Testis (tissue), 3 donors: Measurements from ENCODE around the gene ZNF581. TPM values are rescaled to one million over a fixed set of nuclear protein-coding genes. Genes with fewer than 3 reads are reported as not detected.

Source experiments
- DNase-seq: peaks from one replicate; pipeline ENCODE4 v3.0.0-alpha.2; 2019
- H3K27ac ChIP-seq, 2 donors: fragments of 200-600 bp; sonication (generic); one replicate each; pipeline ENCODE4 v1.5.1; 2019
- H3K27me3 ChIP-seq: fragments of 200-600 bp; sonication (generic); one replicate; pipeline ENCODE4 v1.5.1; 2019
- H3K36me3 ChIP-seq: fragments of 200-600 bp; sonication (generic); one replicate; pipeline ENCODE4 v1.5.1; 2017; ENCODE audit warnings: low read depth; ENCODE audit errors: missing control alignments
- H3K4me1 ChIP-seq: fragments of 200-600 bp; sonication (generic); one replicate; pipeline ENCODE4 v1.5.1; 2019
- H3K4me3 ChIP-seq, 2 donors: fragments of 200-600 bp; sonication (generic); one replicate each; pipeline ENCODE4 v1.5.1; 2017 to 2019
- H3K9me3 ChIP-seq: fragments of 200-600 bp; sonication (generic); one replicate; pipeline ENCODE4 v1.5.1; 2017
- CTCF ChIP-seq, 3 experiments: fragments of 450-650 bp in 2 of 3; fragments of 200-600 bp in 1 of 3; sonication (generic) in 1 of 3; IDR thresholded peaks; one replicate each; pipeline ENCODE4 v1.5.1; 2016 to 2019; ENCODE audit warnings: antibody characterized with exemption in 3 of 3, mild to moderate bottlenecking in 2 of 3, moderate library complexity in 1 of 3
- POLR2A ChIP-seq: fragments of 450-650 bp; IDR thresholded peaks from one replicate; pipeline ENCODE4 v1.6.1; 2017; ENCODE audit warnings: antibody characterized with exemption, mild to moderate bottlenecking, moderate library complexity
- WGBS, 2 donors: methylation state at CpG; one replicate each; pipeline ENCODE4 v1.1.5; 2018; 5-methylcytosine and 5-hydroxymethylcytosine counted together
- intact Hi-C: fragments of 100-400 bp; cut with DNase I; formaldehyde crosslinking; loops from one replicate; pipeline ENCODE4 v1.15.1; 2023; ENCODE audit warnings: low total_unique reads
- polyA plus RNA-seq: library from polyadenylated mRNA; stranded (reverse); fragments of 350-450 nt; fragmentation: Illumina TruSeq; extraction: RNeasy Lipid Tissue Mini Kit (QIAGEN cat#74804); gene quantifications from one replicate; pipeline ENCODE4 v1.2.3, GENCODE V29; 2014; ENCODE audit warnings: low read depth, low replicate concordance; ENCODE audit not compliant: insufficient read depth
- total RNA-seq, 2 donors: library from RNA; depleted of rRNA; stranded (reverse); fragments of >200 nt; gene quantifications; one replicate each; pipeline ENCODE4 v1.2.3, GENCODE V29; 2016

Gene ZNF581
- total and polyA plus RNA-seq, 3 donors from 2014 or later: 17.3 to 31.2 (median 18.4) TPM

DNA sequence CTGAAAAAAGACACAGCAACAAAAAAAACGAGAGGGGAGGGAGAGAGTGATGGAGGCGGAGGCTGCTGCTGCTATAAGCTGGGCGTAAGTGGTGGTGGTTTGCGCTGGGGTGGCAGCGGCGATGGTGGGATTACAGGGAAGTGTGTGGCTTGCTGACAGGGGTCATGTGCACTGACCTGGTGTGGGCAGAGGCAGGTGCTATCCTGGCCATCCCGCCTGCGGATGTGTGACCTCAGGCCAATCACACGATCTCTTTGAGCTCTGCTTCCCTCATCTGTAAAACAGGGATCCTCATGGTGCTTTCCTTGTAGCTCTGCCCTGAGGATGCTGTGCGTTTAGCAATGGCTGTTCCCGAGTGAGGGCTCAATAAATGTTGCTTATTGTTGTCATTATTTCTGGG lies 5.9 kb upstream of the ZNF581 start:
- 74 to 82% methylated on average over 11 of the region's 11 CpGs for WGBS, 2 donors
- no peak overlapping the region for H3K4me3 ChIP-seq
- no peaks in the 10 kb centered on the region for H3K36me3 ChIP-seq
- TF ChIP-seq POLR2A (no peak), CTCF (IDR thresholded peaks at IDR 0.05) (no peak)
- no peaks in the 10 kb centered on the region for H3K9me3 ChIP-seq
- H3K27me3 ChIP-seq: no peaks in the 10 kb centered on the region
- no peak for DNase-seq
- H3K4me1 ChIP-seq: peaks cover 33% of the 10 kb centered on the region
- intact Hi-C loops: no loop called here
- H3K27ac ChIP-seq: no peak overlapping the region

- 69 to 76% methylated on average over 6 of the region's 6 CpGs for WGBS, 2 donors
Observed at GRCh38 chr19:55638864-55639359, 4.5 kb upstream of the ZNF581 start.

DNA sequence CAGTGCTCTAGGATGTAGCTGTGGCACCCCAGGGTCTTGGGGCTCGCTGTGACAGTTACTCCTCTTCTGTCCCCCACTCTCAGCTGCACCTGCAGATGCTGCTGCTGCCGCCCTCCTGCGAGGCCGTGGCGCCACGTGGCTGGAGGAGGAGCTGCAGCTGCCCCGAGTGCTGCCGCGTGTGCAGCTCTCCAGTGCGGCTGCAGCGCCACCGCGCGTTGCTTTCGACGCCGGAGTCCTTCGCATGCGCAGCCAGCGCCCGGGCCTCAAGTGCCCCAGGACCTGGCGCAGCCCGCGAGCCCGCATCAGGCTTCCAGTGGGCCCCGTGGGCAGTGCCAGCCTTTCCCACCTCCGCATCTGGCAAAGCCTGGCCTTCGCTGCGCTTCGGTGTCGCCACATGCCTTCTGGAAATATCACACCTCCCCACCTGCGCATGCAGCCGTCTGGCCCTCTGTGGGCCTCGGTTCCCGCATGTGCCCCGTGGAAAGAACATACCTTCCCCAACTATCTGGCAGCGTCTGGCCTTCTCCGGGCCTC lies 3.3 kb upstream of the ZNF581 start:
- WGBS, 2 donors: 2 to 4% methylated on average over 8 to 38 of the region's 38 CpGs
- Histone ChIP-seq H3K9me3 (no peaks in the 10 kb centered on the region), H3K27ac (peak overlapping the region; percentile 76 to 93), H3K27me3 (no peaks in the 10 kb centered on the region), H3K4me3 (peak overlapping the region; percentile 95 to 96), H3K36me3 (no peaks in the 10 kb centered on the region), H3K4me1 (peaks cover 42% of the 10 kb centered on the region)
- intact Hi-C loops: no loop called here
- peak; percentile 61 for DNase-seq
- TF ChIP-seq CTCF (IDR thresholded peaks at IDR 0.05) (peak; percentile 29 to 43 (median 29)), POLR2A (no peak)

More at GRCh38 chr19:55638864-55639359, 4.5 kb upstream of the ZNF581 start:
- intact Hi-C loops: no loop called here
- Histone ChIP-seq H3K4me1 (peaks cover 35% of the 10 kb centered on the region), H3K4me3 (no peak overlapping the region), H3K27ac (no peak overlapping the region), H3K27me3 (no peaks in the 10 kb centered on the region), H3K9me3 (no peaks in the 10 kb centered on the region), H3K36me3 (no peaks in the 10 kb centered on the region)
- no peak for DNase-seq
- TF ChIP-seq CTCF (IDR thresholded peaks at IDR 0.05) (no peak), POLR2A (no peak)

DNA sequence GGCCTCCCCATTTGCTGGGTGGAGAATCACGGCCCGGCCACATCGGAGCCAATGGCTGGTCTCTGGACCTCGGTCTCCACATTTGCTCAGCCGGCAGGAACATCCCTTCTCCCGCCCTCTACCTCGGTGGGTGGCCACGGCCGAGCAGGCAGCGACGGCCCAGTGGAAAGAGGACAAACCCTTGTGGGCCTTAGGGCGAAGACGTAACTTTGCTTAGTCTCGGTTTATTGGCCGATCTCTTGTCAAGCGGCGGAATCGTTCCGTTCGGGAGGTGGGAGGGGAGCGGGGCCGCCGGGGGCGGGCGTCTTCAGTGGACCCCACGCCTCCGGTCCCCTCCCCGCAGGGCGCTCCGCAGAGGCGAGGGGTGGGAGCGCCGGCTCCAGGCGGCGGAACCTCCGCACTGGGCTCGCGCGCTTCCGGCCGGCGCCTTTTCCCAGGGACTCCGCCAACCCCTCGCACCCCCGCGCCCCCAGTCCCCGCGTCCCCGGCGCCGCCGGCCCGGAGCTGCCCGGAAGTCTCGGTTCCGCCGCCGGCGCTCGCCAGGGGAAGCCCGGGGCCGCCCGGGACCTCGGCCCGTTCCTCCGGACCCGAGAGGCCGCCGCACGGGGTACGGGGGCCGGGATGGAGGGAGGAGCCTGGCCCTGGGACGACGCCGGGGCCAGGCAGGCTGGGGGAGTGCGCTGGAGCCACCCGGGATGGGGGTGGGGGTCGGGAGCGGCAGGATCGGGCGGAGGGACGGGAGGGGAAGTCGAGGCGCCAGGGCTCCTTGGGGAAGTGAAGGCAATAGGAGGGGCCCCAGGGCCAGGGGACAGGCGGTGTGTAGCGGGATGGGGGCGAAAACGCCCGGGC lies 2.6 kb upstream of the ZNF581 start, which contains the start of gene ZNF580:
Gene ZNF580 (plus strand): TSS at position 426 of the 849 bp plus-strand sequence. CDS start 1,507 bp downstream, outside the sequence.
- peaks cover 37% of the 10 kb centered on the region for H3K4me1 ChIP-seq
- peak; percentile 61 for DNase-seq
- H3K27me3 ChIP-seq: no peaks in the 10 kb centered on the region
- TF ChIP-seq CTCF (IDR thresholded peaks at IDR 0.05): no peak
- no peak for TF ChIP-seq POLR2A
- intact Hi-C loops: no loop called here
- H3K9me3 ChIP-seq: no peaks in the 10 kb centered on the region
- peak within 1 kb of the TSS; percentile 95 to 96 for H3K4me3 ChIP-seq
- no peaks in the 10 kb centered on the region for H3K36me3 ChIP-seq
- 1% methylated on average over 22 to 48 of the region's 89 CpGs for WGBS, 2 donors
- H3K27ac ChIP-seq: peak within 1 kb of the TSS; percentile 76 to 93
